Measurements from ENCODE around the gene PKD2L1.
"Not testable (repeated sequence)": the region's sequence is repeated elsewhere in the genome, so short reads cannot be mapped to it uniquely, and the experiment has no call there.

PKD2L1 gene

GRCh38 chr10:100330079-100330478 is at the start of gene PKD2L1:
Gene PKD2L1, minus strand, starts transcription at chr10:100330228. Its CDS starts 125 bp downstream, at chr10:100330103.
- no peak for DNase-seq (ENCODE audit: low read depth)

- peak; percentile 4 for DNase-seq (ENCODE audit: low read depth)
These were observed 47.8 kb upstream of the PKD2L1 start for GRCh38 chr10:100377830-100378229.

GRCh38 chr10:100376656-100377055 is 46.6 kb upstream of the PKD2L1 start:
- DNase-seq (ENCODE audit: low read depth): not testable (repeated sequence)

GRCh38 chr10:100374677-100375353 is 44.8 kb upstream of the PKD2L1 start:
- DNase-seq (ENCODE audit: low read depth): not testable (repeated sequence)

GRCh38 chr10:100374200-100374655 is 44.2 kb upstream of the PKD2L1 start:
- DNase-seq (ENCODE audit: low read depth): no peak

- DNase-seq (ENCODE audit: low read depth): peak; percentile 78
These were observed 43.5 kb upstream of the PKD2L1 start for GRCh38 chr10:100373298-100374199.

GRCh38 chr10:100372415-100373297 is 42.6 kb upstream of the PKD2L1 start:
- DNase-seq (ENCODE audit: low read depth): no peak

GRCh38 chr10:100371482-100372027 is 41.5 kb upstream of the PKD2L1 start:
- no peak for DNase-seq (ENCODE audit: low read depth)

- DNase-seq (ENCODE audit: low read depth): peak; percentile 34
These were observed 40.9 kb upstream of the PKD2L1 start for GRCh38 chr10:100370714-100371481.

- DNase-seq (ENCODE audit: low read depth): no peak
These were observed 38.7 kb upstream of the PKD2L1 start for GRCh38 chr10:100368721-100369120.

GRCh38 chr10:100364735-100365391 is 34.8 kb upstream of the PKD2L1 start:
- DNase-seq (ENCODE audit: low read depth): no peak

GRCh38 chr10:100364175-100364574 is 34.1 kb upstream of the PKD2L1 start:
- DNase-seq (ENCODE audit: low read depth): no peak

GRCh38 chr10:100362570-100363496 is 32.8 kb upstream of the PKD2L1 start:
- DNase-seq (ENCODE audit: low read depth): no peak

GRCh38 chr10:100360234-100360633 is 30.2 kb upstream of the PKD2L1 start:
- DNase-seq (ENCODE audit: low read depth): no peak

- no peak for DNase-seq (ENCODE audit: low read depth)
These were observed 29.6 kb upstream of the PKD2L1 start for GRCh38 chr10:100359529-100360150.

- DNase-seq (ENCODE audit: low read depth): no peak
These were observed 29.0 kb upstream of the PKD2L1 start for GRCh38 chr10:100359030-100359432.

GRCh38 chr10:100357059-100357858 is 27.2 kb upstream of the PKD2L1 start:
- DNase-seq (ENCODE audit: low read depth): no peak

Measured in stimulated activated CD8-positive, alpha-beta memory T cell treated with anti-CD3 and anti-CD28 coated beads, Interleukin-12 subunit alpha, Interleukin-12 subunit beta, amount 100 ng/mL, for 4 hours (primary cell).